Measurements from ENCODE around the gene SLC22A23. TPM values are rescaled to one million over a fixed set of nuclear protein-coding genes. Genes with fewer than 3 reads are reported as not detected.

SLC22A23 gene
- total RNA-seq, 1 donor from 2014 or later, result 5.4 TPM

DNA sequence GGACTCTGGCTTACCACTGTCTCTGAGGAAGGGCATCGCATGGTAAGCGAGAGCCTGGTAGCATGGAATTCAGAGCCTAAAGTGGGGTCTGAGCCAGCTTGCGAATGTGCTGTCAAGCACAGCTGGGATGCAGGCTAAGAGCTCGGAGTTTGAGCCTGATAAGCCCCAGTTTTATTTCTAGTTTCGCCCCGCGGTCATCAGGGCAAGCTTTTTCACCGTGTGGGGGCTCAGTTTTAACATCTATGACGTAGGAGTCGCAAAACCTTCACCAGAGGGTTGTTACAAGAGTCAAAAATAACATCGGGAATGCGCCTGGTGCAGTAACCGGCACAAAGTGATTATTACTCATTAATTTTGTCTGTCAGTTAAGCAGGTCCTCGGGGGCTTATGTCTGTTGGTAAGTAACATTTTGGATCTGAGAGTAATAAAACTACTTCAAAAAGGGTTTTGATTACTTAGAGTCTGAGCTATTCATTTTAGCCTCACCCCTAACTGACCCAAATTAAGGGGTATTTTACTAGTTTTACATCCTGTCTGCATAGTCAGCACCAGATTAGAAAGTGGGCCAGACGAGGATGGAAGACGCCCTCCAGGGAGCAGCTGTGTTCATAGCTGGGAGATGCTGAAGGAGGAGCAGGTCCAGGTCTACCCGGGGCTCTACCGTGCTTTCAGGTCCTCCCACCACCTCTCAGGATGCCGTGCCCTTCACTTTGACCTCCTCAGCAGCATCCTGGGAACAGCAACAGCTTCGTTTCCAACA is 29.7 kb downstream of the SLC22A23 start:
- intact Hi-C loops (cut with DNase I), result no loop called here
- ATAC-seq (ENCODE audit: poor library complexity), result no peak
- DNase-seq, result no peak

DNA sequence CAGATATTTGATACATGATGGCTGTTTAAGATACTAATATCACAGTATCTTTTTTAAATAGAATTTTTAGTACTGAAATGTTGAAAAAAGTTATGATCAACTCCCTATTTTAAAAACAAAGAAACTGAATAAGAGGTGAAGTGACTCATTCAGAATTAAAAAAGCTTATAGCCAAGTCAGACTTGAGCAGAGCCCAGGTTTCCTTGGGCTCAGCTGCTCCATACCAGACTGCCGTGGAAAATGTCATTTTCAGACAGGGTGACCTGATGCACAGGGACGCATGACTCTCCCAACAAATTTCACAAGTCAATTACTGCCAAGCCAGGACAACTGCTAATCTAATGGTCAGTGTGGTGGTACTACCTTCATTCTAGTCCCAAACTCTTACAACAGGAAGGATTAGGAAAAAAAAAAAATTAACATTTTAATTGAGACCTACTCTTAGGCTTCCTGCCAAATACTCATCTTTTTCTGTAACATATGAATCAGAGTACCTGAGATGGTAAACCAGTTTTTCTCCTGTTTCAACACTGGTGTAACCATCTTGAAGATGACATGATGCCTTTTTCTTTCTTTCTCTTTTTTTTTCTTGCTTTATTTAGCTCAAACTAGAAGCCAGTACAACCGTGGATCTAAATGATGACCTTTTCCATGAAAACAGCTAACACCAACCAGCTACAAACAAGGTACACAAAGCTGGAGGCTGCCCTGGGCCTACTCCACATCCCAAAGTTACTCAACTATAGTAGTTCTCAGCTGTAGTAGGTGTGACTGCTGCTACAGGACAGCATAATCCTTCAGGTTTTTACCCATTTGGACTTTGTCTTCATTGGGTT is 30.5 kb downstream of the SLC22A23 start:
- DNase-seq (no peak), ATAC-seq (ENCODE audit: poor library complexity) (no peak)
- intact Hi-C loops (cut with DNase I), result no loop called here

DNA sequence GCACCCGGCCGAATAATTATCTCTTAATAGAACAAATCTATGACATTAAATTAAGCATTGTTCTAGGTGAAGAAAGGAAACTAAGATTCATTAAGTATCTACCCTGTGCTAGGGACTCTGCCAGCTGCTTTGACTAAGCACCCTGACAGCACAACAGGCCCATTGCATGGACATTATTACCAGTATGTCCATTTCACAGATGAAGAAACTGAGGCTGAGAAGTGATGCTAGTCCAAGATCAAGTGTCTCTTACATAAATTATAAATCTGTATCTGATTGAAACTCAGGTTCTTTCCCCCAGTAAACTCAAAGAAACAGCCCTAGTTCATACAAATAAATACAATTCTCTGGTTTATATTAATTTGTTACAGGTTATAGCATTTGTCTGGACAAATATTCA is 31.3 kb downstream of the SLC22A23 start:
- ATAC-seq (ENCODE audit: poor library complexity) (no peak), DNase-seq (no peak)
- intact Hi-C loops (cut with DNase I), result no loop called here

DNA sequence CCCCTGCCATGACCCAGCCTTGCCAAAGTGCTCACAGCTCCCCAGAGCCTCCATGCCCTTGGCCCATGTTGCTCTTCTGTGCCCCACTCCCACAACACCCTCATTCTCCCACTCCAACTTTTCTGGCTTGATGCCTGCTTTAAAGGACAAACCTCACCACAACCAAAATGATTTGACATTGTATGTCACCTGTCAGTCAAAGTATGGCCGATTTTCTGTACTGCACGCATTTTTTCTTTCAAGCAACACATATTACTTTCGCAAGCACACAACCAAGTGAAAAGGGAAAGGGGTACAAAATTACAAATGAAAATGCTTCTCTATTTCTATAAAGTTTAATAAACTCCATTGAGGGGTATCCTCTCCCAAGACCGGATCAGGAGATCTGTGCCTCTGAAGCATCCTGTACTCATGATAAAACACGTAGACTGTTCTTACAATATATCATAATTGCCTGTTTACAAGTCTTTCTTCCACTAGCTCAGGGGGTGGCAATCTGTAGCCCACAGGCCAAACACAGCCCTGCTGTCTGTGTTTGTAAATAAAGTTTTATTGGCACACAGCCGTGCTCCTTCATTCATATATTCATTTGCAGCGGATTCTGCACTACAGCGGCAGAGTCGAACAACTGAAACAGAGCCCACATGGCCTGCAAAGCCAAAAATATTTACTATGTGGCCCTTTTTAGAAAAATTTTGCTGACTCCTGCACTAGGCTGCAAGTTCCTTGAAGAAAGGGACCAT is 32.5 kb downstream of the SLC22A23 start:
- DNase-seq, result no peak
- ATAC-seq (ENCODE audit: poor library complexity), result no peak
- intact Hi-C loops (cut with DNase I), result no loop called here

DNA sequence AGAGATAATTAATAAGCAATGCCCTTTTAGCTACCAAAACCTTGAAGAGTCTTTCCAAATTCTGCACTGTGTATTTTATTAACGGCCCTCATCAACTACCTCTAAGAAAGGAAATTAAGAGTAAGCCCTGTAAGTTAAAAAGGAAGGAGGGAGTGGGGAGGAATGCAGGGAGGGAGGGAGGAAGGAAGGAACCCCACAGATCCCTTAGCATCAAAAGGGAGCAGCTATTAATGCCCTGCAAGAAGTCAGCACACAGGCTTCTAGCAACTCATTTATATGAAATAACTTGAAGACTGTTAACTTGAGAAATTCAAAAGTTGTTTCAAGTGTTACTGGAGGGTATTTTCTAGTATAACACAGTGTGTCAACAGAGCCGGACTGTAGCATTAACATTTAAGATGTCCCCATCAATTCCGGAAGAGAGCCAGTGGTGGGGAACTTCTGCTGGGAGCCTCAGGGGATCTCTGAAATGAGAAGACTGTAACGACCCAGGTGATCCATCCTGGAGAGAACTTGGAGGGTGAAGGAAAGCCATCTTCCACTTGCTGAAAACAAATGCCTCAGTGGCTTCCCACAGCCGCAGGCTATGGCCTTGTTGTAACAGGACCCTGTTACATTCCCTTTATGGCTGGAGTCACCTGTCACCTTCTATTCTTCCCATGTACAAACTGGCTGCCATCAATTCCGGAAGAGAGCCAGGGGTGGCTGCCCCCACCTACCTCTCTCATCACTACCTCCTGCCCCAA is 33.2 kb downstream of the SLC22A23 start:
- intact Hi-C loops (cut with DNase I), result no loop called here
- ATAC-seq (ENCODE audit: poor library complexity) (no peak), DNase-seq (no peak)

DNA sequence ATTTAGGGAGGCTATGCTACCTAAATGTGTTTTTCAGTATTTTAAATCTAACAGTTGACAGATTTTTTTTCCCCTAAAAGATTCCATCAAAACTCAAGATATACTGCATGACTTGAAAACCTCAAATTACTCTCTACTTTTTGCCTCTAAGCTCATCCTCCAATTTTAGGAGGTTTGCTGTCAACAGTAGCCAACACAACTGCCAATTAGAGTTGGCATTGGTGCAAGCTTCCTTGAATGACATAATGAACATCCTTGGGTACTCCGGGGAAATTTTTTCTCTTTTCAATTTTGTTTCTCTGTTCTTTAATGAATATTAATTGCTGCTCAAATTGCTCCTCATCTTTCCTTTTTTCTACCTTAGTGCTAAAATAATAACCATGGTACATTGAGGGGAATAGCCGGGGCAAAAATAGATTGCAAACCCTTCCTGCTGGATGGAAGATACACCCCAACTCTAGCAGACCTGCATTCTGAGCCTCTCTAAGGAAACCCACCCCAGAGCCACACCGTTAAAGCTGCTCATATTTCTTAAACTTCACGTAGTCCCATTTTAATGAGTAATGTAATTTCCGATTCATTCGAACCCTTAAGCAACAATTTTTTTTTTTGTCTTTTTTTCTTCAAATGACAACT is 34.3 kb downstream of the SLC22A23 start:
- DNase-seq (no peak), ATAC-seq (ENCODE audit: poor library complexity) (no peak)
- intact Hi-C loops (cut with DNase I), result no loop called here

DNA sequence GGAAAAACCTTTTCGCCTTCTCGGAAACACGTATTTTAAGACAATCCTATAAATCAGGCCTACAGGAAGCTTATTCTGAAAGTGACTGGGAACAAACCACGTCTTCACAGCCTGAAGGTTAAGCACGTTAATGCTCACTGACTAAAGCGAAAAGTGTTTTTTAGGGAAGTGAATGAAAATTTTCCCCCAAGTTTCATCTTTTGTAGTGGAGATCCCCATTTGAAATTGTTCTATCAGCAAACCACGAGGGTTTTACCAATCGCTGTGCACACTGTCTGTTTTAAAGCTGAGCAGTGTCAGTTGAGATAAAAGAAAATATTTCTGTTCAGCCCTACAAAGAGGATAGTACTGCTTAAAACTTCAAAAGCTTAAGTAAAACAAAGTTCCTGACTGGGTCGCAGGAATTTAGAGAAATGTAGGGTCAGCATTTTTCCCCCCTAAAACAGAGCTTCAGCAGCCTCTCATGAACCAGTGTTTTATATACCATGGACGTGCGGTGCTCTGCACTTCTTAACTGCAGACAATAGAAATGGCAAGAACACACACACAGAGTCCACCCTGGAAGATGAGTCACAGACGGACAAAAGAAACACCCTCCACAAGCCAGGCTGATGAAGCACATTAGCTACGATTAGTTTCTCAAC is 34.9 kb downstream of the SLC22A23 start:
- DNase-seq (no peak), ATAC-seq (ENCODE audit: poor library complexity) (no peak)
- intact Hi-C loops (cut with DNase I), result no loop called here

DNA sequence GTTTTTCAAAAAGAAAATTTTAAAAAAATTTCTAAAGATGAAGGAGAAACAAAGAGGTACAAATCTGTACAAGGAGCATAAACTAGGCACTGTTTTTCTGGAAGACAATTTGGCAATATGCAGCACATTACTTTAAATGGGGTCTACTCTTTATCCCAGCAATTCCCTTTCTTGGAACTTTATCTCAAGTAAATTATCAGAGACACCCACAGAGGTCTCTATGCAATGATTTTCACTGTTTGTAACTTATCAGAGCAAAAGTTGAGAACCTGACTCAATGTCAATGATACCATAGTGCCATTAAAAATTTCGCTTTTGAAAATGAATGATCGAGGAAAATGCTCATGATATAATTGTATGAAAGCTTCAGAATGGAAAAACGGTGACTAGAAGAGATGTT is 35.7 kb downstream of the SLC22A23 start:
- ATAC-seq (ENCODE audit: poor library complexity), result no peak
- DNase-seq, result no peak
- intact Hi-C loops (cut with DNase I), result no loop called here

DNA sequence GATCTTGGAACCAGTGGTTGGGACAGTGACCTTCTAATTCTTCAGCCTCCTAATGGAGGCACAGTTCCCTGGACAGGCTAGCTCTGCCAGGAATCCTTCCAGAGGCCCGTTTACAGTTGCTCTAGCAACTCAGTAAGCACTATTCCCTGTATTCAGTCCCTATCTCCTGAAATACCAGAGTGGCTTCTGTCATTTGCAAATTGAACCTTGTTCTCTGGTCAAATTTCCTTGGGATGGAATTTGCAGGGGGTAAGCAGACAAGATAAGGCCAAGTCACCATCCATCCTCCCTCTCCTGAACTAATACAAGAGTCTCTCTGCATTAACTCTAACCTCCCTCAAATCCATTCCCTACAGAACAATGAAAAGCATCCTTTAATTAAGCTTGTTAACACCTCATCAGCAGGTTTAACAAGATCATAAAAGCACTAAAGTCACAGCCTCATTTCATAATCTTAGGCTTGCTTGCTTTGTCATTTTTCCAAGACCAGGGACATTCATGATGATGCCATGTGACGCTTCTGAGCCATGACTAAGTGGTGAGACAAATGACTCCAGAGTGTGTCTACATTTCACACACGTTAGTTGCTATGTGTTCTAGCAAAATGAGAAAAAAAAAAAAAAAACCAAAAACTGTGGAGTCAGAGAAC is 37.1 kb downstream of the SLC22A23 start:
- DNase-seq, result no peak
- ATAC-seq (ENCODE audit: poor library complexity), result no peak
- intact Hi-C loops (cut with DNase I), result no loop called here

DNA sequence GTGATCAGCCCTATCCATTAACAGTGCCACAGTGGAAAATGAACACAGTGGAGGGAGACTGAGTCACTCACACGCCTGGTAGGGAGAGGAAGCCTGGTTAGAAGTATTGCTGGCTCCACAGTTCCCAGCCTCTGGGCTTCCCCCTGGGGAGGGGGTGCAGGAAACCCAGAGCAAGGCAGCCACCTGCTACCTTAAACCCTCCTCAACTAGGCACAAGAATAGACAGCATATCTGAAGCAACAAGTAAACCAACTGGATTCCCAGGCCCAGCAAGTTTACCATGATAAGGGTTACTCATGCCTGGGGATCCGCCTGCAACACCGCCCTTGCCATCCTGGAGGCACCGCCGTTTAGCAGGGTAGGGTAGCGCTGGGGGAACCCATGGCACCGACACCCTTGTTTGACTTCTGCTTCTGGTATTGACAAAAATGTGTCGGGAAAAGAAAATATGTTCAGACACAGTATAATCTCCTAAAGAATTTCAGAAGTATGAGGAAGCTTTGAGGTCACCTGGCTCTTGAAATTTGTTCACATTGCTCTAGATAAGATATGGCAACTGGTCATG is 38.3 kb downstream of the SLC22A23 start:
- no peak for DNase-seq
- intact Hi-C loops (cut with DNase I), result no loop called here
- ATAC-seq (ENCODE audit: poor library complexity), result no peak

DNA sequence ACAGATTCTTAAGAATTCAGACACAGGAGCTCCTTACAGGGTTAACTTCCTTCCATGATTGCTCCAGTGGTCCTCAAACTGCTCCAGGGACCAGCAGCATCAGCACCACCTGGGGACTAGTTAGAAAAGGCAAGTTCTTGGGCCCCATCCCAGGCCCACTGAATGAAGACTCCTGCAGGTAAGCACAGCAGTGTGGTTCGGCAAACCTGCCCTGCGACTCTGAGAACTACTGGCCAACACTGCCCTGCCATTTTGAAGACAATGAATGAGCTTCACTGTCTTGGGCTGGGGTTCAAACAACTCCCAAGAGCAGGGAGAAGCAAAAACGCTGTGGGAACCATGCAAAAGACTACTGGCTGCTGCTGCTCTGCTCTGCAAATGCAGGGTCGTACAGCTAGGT is 39.4 kb downstream of the SLC22A23 start:
- DNase-seq (no peak), ATAC-seq (ENCODE audit: poor library complexity) (no peak)
- intact Hi-C loops (cut with DNase I), result no loop called here

DNA sequence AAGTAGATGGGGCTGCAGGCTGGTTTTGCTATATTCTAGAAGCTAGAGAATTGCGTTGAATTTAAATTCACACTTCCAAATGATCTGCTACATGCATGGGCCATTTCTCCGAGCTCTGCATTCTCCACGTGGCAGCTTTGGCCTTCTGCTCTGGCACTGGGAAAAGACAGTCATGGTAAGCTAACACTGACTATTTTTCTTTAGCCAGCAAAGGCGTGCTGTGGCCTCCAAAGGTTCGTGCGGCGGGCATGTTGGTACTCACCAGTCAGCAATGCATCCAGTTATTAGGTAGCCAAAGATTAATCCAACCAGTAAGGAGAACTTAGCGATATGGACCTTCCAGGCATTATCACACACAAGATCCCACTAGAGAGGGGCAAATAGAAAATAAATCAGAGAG is 41.4 kb downstream of the SLC22A23 start:
- intact Hi-C loops (cut with DNase I), result no loop called here
- ATAC-seq (ENCODE audit: poor library complexity), result no peak
- no peak for DNase-seq

DNA sequence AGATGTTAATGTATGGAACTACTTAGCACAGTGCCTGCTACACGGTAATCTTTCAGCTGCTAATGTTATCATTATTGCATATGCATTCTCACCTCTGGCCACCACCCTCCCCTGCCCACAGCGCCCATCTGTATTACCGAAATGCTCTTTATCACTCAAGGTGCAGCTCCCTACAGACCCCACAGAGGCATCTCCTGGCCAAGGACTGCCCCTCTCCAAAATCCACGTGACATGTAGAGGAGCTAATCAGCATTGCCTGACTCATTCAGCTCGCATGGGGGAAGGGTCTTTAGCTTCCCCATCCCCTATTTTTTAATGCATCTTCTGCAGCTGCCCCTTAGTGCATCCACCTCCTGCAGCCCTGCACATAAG is 41.8 kb downstream of the SLC22A23 start:
- DNase-seq (no peak), ATAC-seq (ENCODE audit: poor library complexity) (no peak)
- intact Hi-C loops (cut with DNase I), result no loop called here

DNA sequence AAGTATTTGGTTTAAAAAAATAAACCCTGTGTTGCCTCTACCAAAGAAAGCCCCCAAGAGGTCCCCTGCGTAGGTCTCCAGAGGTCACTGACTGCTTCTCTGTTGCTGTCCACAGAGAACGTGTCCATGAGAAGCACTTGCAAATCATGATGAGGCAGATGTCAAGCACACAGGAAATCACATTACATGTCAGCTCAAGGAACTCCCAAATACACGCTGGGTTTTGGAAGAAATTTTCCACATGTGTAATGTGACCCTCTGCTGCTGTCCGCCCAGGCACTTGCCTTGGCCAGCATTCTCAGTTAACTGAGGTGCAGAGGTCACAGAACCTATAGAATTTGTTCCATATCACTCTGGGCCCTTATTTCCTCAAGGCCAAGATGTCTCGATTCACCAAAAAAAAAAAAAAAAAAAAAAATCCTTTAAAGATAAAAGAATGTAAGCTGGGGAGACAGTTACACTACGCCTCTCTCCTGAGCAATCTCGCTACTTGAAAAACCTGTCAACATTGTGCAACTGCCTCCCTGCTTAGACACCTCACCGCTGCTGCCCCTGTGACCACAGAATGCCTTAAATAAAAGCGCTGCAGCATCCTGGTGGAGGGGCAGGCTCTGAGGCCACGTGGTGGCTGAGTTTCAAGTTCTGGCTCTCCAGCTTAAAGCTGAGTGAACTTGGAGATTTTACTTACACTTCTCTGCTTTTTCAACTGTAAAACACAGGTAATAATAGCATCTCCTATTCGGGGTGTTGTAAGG is 42.3 kb downstream of the SLC22A23 start:
- intact Hi-C loops (cut with DNase I), result no loop called here
- ATAC-seq (ENCODE audit: poor library complexity) (no peak), DNase-seq (no peak)

DNA sequence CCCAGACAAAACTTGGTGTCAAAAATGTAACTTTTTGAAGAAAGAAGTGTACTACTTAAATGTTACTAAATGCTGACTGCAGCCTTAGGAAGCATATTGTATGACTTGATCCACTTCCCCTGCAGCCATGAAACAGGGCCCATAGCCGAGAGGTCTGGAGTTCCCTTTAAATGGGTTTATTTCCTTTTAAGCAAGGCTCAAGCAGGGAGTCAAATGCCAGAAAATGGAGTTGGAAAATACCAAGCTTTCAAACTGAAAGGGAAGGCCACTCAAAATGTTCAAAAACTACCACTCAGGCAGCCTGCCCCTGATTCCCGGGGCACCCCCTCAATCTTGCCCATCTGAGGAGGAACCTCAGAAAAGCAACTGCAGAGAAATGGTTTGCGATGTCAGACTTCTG is 43.3 kb downstream of the SLC22A23 start:
- intact Hi-C loops (cut with DNase I), result no loop called here

DNA sequence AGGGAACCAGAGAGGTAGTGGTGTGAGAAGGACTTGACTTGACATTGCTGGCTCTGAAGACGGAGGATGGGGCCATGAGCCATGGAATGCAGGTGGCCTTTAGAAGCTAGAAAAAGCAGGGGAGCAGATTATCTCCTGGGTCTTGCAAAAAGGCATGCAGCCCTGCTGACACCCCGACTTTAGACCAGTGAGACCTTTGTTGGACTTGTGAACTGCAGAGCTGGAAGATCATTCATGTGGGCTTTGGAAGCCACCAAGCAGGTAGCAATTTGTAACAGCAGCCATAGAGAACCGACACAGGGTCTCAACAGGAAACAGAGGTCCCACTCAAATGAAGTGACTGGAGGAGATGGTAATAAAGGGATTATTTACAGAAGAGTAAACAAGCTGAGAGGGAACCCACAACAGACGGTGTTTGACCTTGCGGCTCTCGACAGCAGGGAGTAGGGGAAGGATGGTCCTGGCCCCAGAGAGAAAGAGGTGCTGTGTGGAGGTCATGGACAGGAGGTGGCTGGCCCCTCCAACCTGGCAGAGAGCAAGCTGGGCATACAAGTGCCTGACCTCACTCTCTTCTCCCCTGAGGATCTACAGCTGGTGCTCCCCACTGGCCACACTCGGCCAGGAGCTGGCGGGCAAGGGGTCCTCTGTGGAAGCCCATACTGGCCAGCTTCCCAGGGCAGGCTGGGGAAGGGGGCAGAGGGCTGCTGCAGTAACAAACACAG is 43.9 kb downstream of the SLC22A23 start:
- intact Hi-C loops (cut with DNase I), result no loop called here
- ATAC-seq (ENCODE audit: poor library complexity) (no peak), DNase-seq (no peak)

More for the DNA sequence above, 43.3 kb downstream of the SLC22A23 start:
- ATAC-seq (ENCODE audit: poor library complexity) (no peak), DNase-seq (no peak)

Data from Right ventricle myocardium superior (tissue), 1 donor.